ENCODE measurements around the gene ANKRA2. TPM values are rescaled to one million over a fixed set of nuclear protein-coding genes. Genes with fewer than 3 reads are reported as not detected.

Gene ANKRA2
- total and polyA plus RNA-seq, 9 of the 15 experiments (the other 6 are each of a cell fraction or from before 2014, with no cell fraction given), result 7.9 to 28.7 (median 12.8) TPM

- H3K79me2 ChIP-seq (ENCODE audit: control insufficient read depth, insufficient read depth, low read length), result no peaks in the 10 kb centered on the region
- no peaks in the 10 kb centered on the region for H3K9me1 ChIP-seq (ENCODE audit: control insufficient read depth, insufficient read depth, low read length)
- FAIRE-seq (no peak), DNase-seq (ENCODE audit: extremely low read depth in 1 of 4, low spot score in 3 of 4) (no peak), ATAC-seq (no peak)
- no peak overlapping the region for H3K4me3 ChIP-seq
- H2AFZ ChIP-seq (ENCODE audit: low read depth, low read length), result no peak overlapping the region
- no peak overlapping the region for H3K27ac ChIP-seq (ENCODE audit: extremely low read depth, low read depth, low read length)
- 3% methylated on average over 3 of the region's 3 CpGs for WGBS (ENCODE audit: insufficient coverage, low coverage, missing lambda C conversion rate)
- H3K9ac ChIP-seq (ENCODE audit: insufficient read depth in 1 of 2, low read depth in 2 of 2, low read length in 2 of 2), result no peak overlapping the region
- no peaks in the 10 kb centered on the region for H3K36me3 ChIP-seq (ENCODE audit: control insufficient read depth, insufficient read depth, low read length)
- intact Hi-C loops (cut with micrococcal nuclease), result no loop called here
- no peak overlapping the region for H3K4me2 ChIP-seq (ENCODE audit: insufficient read depth, low read length)
- no peaks in the 10 kb centered on the region for H3K27me3 ChIP-seq (ENCODE audit: control insufficient read depth in 2 of 2, insufficient read depth in 2 of 2, low read length in 2 of 2)
- H3K4me1 ChIP-seq (replicated peaks in 1 of 2; ENCODE audit: control insufficient read depth in 2 of 2, insufficient read depth in 2 of 2, low read length in 2 of 2), result no peaks in the 10 kb centered on the region
- in situ Hi-C loops (cut with MboI), result no loop called here
- CTCF ChIA-PET (ENCODE audit: low intra/inter-chr PET ratio), result no interaction called here
- POLR2A ChIA-PET, result no interaction called here
- H3K9me3 ChIP-seq (replicated peaks; ENCODE audit: control insufficient read depth, insufficient read depth, low read depth, low read length), result no peaks in the 10 kb centered on the region
- no peaks in the 10 kb centered on the region for H4K20me1 ChIP-seq (replicated peaks; ENCODE audit: control insufficient read depth, insufficient read depth, low read length)
- TF ChIP-seq PCBP1 (IDR thresholded peaks at IDR 0.05; ENCODE audit: low read depth, low read length, poor library complexity, severe bottlenecking), result no peak
- TF ChIP-seq ATF6 (CRISPR knock-in tag; IDR thresholded peaks at IDR 0.05), result no peak
- TF ChIP-seq ZNF140 (CRISPR knock-in tag; IDR thresholded peaks at IDR 0.05), result no peak
- TF ChIP-seq EP300 (IDR thresholded peaks at IDR 0.05; ENCODE audit: low read length), result no peak
- TF ChIP-seq KDM1A (IDR thresholded peaks at IDR 0.05), result no peak
- TF ChIP-seq MAFF (IDR thresholded peaks at IDR 0.05; ENCODE audit: low read length), result peak; percentile 18; the same call in 1 of the 2 replicates
- TF ChIP-seq ZFP30 (CRISPR knock-in tag; IDR thresholded peaks at IDR 0.05; ENCODE audit: borderline replicate concordance), result no peak
- TF ChIP-seq ZNF3 (CRISPR knock-in tag; IDR thresholded peaks at IDR 0.05), result no peak
- BruUV-seq (replicated peaks), result no TSS peak
Measured at GRCh38 chr5:73599380-73599779, 33.9 kb upstream of the ANKRA2 start.
